ENCODE measurements around the gene SYNPR. TPM values are rescaled to one million over a fixed set of nuclear protein-coding genes. Genes with fewer than 3 reads are reported as not detected.

Gene SYNPR
- total RNA-seq, 2 experiments from 2014 or later, result not detected

GRCh38 chr3:63383040-63383439 lies 104.9 kb downstream of the SYNPR start:
- no peak overlapping the region for H3K4me3 ChIP-seq (ENCODE audit: low read depth, low read length, poor library complexity, severe bottlenecking)
- intact Hi-C loops (cut with micrococcal nuclease; ENCODE audit: unreplicated experiment), result no loop called here
- no peaks in the 10 kb centered on the region for H3K9me2 ChIP-seq (ENCODE audit: insufficient read depth, low read length)
- no peaks in the 10 kb centered on the region for H3K4me1 ChIP-seq (ENCODE audit: insufficient read depth, low read length, poor library complexity, severe bottlenecking)
- H3K9me3 ChIP-seq (ENCODE audit: low read length), result no peaks in the 10 kb centered on the region
- BruUV-seq (replicated peaks), result no TSS peak
- DNase-seq (ENCODE audit: low spot score), result no peak
- no peaks in the 10 kb centered on the region for H4K20me1 ChIP-seq (ENCODE audit: insufficient read depth, low read length)
- H2AFZ ChIP-seq (ENCODE audit: low read length), result no peak overlapping the region
- no peaks in the 10 kb centered on the region for H3K79me2 ChIP-seq (ENCODE audit: insufficient read depth, low read depth, low read length)
- no peaks in the 10 kb centered on the region for H3K36me3 ChIP-seq (ENCODE audit: insufficient read depth, low read length)
- no peak for TF ChIP-seq EZH2phosphoT487 (IDR thresholded peaks at IDR 0.05; ENCODE audit: borderline replicate concordance, low read depth, low read length)
- TF ChIP-seq, protein P1, sequence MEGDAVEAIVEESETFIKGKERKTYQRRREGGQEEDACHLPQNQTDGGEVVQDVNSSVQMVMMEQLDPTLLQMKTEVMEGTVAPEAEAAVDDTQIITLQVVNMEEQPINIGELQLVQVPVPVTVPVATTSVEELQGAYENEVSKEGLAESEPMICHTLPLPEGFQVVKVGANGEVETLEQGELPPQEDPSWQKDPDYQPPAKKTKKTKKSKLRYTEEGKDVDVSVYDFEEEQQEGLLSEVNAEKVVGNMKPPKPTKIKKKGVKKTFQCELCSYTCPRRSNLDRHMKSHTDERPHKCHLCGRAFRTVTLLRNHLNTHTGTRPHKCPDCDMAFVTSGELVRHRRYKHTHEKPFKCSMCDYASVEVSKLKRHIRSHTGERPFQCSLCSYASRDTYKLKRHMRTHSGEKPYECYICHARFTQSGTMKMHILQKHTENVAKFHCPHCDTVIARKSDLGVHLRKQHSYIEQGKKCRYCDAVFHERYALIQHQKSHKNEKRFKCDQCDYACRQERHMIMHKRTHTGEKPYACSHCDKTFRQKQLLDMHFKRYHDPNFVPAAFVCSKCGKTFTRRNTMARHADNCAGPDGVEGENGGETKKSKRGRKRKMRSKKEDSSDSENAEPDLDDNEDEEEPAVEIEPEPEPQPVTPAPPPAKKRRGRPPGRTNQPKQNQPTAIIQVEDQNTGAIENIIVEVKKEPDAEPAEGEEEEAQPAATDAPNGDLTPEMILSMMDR (conservative IDR thresholded peaks at IDR 0.05; ENCODE audit: low read length), result no peak
- ChIA-PET POLR2A (no interaction called here), CTCF (ENCODE audit: unreplicated experiment) (no interaction called here)
- H3K27ac ChIP-seq (ENCODE audit: low read depth, low read length, poor library complexity, severe bottlenecking), result no peak overlapping the region
- no peak overlapping the region for H3K4me2 ChIP-seq (ENCODE audit: low read length)

- H3K27ac ChIP-seq (ENCODE audit: low read depth, low read length, poor library complexity, severe bottlenecking), result no peak overlapping the region
- no peak overlapping the region for H2AFZ ChIP-seq (ENCODE audit: low read length)
- no peaks in the 10 kb centered on the region for H3K4me1 ChIP-seq (ENCODE audit: insufficient read depth, low read length, poor library complexity, severe bottlenecking)
- ChIA-PET CTCF (ENCODE audit: unreplicated experiment) (no interaction called here), POLR2A (no interaction called here)
- H3K36me3 ChIP-seq (ENCODE audit: insufficient read depth, low read length), result no peaks in the 10 kb centered on the region
- intact Hi-C loops (cut with micrococcal nuclease; ENCODE audit: unreplicated experiment), result no loop called here
- no peaks in the 10 kb centered on the region for H3K9me3 ChIP-seq (ENCODE audit: low read length)
- H3K9me2 ChIP-seq (ENCODE audit: insufficient read depth, low read length), result no peaks in the 10 kb centered on the region
- no peaks in the 10 kb centered on the region for H4K20me1 ChIP-seq (ENCODE audit: insufficient read depth, low read length)
- DNase-seq (ENCODE audit: low spot score), result no peak
- TF ChIP-seq, protein P1 (conservative IDR thresholded peaks at IDR 0.05; ENCODE audit: low read length), result no peak
- TF ChIP-seq EZH2phosphoT487 (IDR thresholded peaks at IDR 0.05; ENCODE audit: borderline replicate concordance, low read depth, low read length), result no peak
- no TSS peak for BruUV-seq (replicated peaks)
- H3K4me2 ChIP-seq (ENCODE audit: low read length), result no peak overlapping the region
- H3K79me2 ChIP-seq (ENCODE audit: insufficient read depth, low read depth, low read length), result no peaks in the 10 kb centered on the region
- no peak overlapping the region for H3K4me3 ChIP-seq (ENCODE audit: low read depth, low read length, poor library complexity, severe bottlenecking)
These were observed 106.3 kb downstream of the SYNPR start for GRCh38 chr3:63384382-63384781.

DNA sequence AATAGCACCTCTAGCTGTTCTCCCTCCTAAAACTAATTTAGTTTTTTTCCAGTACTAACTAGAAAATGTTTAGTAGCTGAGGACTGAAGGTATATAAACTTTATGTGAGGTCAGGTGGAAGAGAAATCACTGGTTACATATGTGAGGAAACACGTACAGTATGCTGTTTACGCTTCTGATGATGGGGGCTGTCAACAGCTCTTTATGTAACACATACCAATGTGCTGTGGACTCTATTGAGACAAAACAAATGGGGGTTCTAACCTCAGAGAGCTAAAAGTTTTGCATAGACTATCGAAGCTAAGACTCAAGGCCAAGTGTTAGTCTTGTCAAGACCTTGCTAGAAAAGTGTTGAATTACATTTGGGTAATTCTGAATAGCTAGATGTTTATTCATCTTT lies 107.5 kb downstream of the SYNPR start:
- Histone ChIP-seq H3K4me1 (ENCODE audit: insufficient read depth, low read length, poor library complexity, severe bottlenecking) (no peaks in the 10 kb centered on the region), H3K9me3 (ENCODE audit: low read length) (no peaks in the 10 kb centered on the region), H2AFZ (ENCODE audit: low read length) (no peak overlapping the region), H3K4me3 (ENCODE audit: low read depth, low read length, poor library complexity, severe bottlenecking) (no peak overlapping the region), H3K4me2 (ENCODE audit: low read length) (no peak overlapping the region), H3K27ac (ENCODE audit: low read depth, low read length, poor library complexity, severe bottlenecking) (no peak overlapping the region), H3K79me2 (ENCODE audit: insufficient read depth, low read depth, low read length) (no peaks in the 10 kb centered on the region), H3K9me2 (ENCODE audit: insufficient read depth, low read length) (no peaks in the 10 kb centered on the region), H4K20me1 (ENCODE audit: insufficient read depth, low read length) (no peaks in the 10 kb centered on the region), H3K36me3 (ENCODE audit: insufficient read depth, low read length) (no peaks in the 10 kb centered on the region)
- BruUV-seq (replicated peaks), result no TSS peak
- intact Hi-C loops (cut with micrococcal nuclease; ENCODE audit: unreplicated experiment), result no loop called here
- ChIA-PET CTCF (ENCODE audit: unreplicated experiment) (no interaction called here), POLR2A (no interaction called here)
- DNase-seq (ENCODE audit: low spot score), result no peak
- TF ChIP-seq, protein P1 (conservative IDR thresholded peaks at IDR 0.05; ENCODE audit: low read length), result no peak
- no peak for TF ChIP-seq EZH2phosphoT487 (IDR thresholded peaks at IDR 0.05; ENCODE audit: borderline replicate concordance, low read depth, low read length)

Measured in OCI-LY7 (cell line).